CD4-positive, alpha-beta T cell treated with Interferon gamma for 1 hour (primary cell): ENCODE data around the gene STK4.

ENCODE experiments used
- DNase-seq: peaks from one replicate; pipeline ENCODE4 v3.0.0-alpha.2; 2020

STK4 gene

DNA sequence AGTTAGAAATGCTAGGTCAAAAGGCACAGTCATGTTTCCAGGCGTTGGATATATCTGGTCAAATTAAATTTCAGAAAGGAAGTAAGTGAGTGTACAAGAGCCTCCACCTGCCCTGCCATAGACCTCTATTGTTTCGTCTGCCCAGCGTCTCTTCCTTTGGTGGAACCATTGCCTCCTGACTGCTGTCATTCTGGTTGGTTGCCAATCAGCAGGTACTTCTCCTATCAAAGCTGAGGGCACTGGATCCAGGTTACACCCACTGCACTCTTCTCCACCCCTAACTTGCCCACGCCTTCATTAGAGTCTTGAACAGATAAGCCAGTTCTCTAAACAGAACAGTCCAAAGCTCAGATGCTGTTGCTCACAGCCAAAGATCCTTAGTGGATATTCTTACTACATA is 151.3 kb downstream of the STK4 start:
- no peak for DNase-seq

DNA sequence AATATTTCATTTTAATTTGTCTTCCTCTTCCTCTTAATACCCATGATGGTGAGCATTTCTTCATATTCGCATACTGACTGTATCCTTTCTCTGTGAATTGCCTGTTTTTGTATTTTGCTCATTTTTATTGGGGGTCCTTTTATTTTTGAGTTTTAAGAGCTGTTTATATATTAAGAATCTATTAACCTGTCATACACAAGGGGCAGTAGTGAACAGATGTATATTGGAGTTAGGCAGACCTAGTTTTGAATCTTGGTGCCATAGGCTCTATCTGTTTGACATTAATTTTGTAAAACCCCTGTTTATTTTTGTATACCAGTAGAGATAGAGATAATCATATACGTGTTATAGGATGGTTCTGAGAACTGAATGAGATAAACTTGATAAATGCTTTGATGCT is 151.7 kb downstream of the STK4 start:
- DNase-seq: no peak

DNA sequence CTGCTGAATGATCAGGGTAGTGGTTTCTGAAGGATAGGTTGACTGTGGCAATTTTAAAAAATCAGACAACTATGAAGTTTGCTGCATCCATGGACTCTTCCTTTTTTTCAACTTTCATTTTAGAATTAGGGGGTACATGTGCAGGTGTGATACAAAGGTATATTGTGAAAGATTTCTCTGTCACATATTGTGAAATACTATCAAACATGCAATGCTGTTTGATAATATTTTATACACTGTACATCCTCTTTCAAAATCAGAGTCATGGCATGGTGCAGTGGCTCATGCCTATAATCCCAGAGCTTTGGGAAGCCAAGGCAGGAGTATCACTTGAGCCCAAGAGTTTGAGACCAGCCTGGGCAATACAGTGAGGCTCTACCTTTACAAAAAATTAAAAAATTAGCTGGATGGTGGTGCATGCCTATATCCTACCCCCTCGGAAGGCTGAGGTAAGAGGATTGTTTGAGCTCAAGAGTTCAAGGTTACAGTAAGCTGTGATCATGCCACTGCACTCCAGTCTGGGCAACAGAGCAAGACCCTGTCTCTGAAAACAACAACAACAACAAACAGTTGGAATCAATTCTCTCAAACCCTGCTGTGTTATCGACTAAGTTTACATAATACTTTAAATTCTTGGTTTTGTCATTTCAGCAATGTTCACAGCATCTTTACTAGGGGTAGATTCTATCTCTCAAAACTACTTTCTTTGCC is 153.4 kb downstream of the STK4 start:
- no peak for DNase-seq

DNA sequence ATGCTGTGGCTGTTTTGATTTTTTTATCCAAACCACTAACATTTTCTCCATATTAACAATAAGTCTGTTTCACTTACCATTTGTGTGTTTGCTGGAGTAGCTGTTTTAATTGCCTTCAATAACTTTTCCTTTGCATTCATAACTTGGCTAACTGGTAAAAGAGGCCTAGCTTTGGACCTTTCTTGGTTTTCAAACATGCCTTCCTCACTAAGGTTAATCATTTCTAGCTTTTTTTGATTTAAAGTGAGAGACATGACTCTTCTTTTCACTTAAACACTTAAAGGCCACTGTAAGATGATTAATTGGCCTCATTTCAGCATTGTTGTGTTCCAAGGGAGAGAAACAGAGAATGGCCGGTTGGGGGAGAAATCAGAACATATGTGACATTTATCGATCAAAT is 155.1 kb downstream of the STK4 start:
- no peak for DNase-seq

DNA sequence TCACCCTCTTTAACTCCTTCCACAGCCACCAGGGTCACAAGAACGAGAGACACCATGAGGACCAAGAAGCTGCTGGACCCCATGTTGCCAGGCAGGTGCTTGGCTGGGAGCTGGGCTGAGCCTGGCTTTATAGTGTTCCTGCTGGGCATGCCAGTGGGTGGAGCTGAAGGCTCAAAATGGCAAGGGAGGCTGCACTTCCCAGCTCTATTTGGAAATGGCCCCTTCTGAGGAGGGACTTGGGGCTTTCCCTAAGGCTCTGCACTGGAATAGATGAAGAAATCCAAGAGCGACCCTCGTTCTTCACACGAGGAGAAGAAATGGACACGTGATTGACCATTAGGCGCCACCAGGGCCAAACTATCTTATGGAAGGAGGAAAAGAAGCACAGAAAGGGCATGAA is 158.1 kb downstream of the STK4 start, which contains the start of gene WFDC12:
Gene WFDC12, minus strand, starts transcription at position 101 of the 400 bp plus-strand sequence. Its CDS starts 18 bp downstream, at position 83.
- DNase-seq: no peak

DNA sequence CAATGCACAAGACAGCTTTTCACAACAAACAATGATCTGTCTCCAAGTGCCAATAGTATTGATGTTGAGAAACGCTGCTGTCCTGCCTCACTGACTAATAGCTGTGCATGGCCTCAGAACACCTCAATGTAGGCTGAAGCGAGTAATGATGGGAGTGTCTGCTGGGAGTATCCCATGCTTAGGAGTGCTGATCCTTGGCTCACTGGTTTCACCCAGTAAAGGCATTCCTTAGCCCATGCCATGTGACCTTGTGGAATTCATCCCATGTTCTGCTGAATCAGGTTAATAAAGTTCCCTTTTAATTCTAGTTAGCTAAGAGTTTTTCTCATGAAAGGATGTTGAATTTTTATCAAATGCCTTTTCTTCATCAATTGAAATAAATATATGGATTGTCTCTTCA is 161.8 kb downstream of the STK4 start:
- no peak for DNase-seq
